Left ventricle myocardium superior (tissue), 1 donor: ENCODE measurements around the gene COL21A1. TPM values are rescaled to one million over a fixed set of nuclear protein-coding genes. Genes with fewer than 3 reads are reported as not detected.
"Not testable (repeated sequence)": the region's sequence is repeated elsewhere in the genome, so short reads cannot be mapped to it uniquely, and the experiment has no call there.

ENCODE experiments used
- ATAC-seq: fragments of 200-7000 bp; cut with Tn5 transposase; one replicate; pipeline ENCODE4 v1.9.1; 2020; ENCODE audit warnings: mild to moderate bottlenecking, moderate library complexity
- DNase-seq: peaks from one replicate; pipeline ENCODE4 v3.0.0-alpha.2; 2020
- intact Hi-C: fragments of 100-400 bp; cut with micrococcal nuclease; formaldehyde crosslinking; loops from one replicate; pipeline ENCODE4 v1.11.0; 2022
- total RNA-seq: library from RNA; stranded (reverse); fragmentation: NEBNext Ultra II Directional; extraction: Animal tissue kit (Norgen Biotek cat#: 25700); gene quantifications from one replicate; pipeline ENCODE4 v1.2.1, GENCODE V29; 2021
- donor health status: DM: no; HTN: yes; CAD: no; lungs with severe emphysema.

COL21A1 gene
- total RNA-seq, 1 donor from 2014 or later = 23.2 TPM

DNA sequence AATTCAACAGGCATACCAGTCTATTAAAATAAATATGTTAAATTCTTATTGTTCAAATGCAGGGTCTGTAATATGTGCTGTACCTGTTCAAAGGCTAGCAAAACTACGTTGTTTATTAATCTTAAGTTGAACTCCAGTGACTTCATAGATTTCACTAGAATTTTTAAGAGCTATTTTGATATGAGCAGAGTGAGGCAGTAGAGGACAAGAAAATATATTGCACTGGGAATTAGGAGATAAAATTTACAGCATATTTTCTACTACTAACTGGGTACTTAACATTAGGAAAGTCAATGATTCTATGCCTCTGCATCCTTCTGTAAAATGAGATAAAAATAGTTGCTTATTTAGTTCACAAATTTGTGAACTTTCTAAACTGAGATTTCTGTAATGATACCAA lies 209.8 kb downstream of the COL21A1 start:
- no peak for ATAC-seq

GRCh38 chr6:56036916-56037600 lies 210.3 kb downstream of the COL21A1 start:
- DNase-seq (no peak), ATAC-seq (no peak)
- intact Hi-C loops = no loop called here

More for the DNA sequence above, 209.8 kb downstream of the COL21A1 start:
- DNase-seq = no peak
- intact Hi-C loops = no loop called here

DNA sequence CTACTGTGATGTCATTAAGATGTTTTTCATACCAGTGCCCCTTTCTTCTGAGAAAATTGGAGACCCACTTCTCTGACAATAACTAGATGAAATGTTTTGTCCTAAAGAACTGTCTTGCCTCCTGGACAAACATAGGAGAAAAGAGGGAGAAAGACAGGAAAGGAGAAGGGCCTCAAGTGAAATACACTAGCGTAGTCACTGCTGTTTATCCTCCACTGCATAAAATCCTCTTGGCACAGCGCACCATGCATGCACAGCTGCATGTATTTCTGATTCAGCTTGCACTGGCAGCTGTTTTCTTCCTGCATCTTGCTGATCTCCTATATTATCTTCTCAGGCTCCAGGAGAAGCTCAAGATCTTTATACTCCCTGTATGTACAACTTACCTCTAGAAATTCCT lies 214.0 kb downstream of the COL21A1 start:
- intact Hi-C loops = no loop called here
- DNase-seq (no peak), ATAC-seq (no peak)

DNA sequence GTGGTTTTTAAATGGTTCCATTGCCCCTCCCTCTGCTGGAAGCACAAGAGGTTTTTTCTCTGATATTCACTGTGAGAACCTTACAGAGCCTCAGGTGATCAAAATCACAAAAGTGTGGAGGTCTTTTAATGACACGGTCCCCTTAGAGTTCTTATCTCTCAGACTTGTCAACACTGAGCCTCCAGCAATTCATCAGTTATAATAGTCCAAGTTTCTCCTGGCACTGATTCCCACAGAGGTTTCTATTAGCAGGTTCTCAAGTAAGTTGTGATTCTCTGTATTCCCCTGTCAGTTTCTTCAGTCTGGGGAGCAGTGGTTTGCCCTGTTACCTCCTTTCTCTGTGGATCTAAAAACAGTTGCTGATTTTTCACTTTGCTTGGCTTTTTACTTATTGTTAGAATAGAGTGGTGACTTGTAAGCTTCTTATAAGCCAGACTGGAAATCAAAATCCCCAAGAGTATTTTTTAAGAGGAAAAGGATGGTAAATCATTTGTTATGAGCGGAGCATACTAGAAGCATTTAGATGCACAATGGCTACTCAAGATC lies 214.6 kb downstream of the COL21A1 start:
- ATAC-seq (no peak), DNase-seq (no peak)
- intact Hi-C loops = no loop called here

DNA sequence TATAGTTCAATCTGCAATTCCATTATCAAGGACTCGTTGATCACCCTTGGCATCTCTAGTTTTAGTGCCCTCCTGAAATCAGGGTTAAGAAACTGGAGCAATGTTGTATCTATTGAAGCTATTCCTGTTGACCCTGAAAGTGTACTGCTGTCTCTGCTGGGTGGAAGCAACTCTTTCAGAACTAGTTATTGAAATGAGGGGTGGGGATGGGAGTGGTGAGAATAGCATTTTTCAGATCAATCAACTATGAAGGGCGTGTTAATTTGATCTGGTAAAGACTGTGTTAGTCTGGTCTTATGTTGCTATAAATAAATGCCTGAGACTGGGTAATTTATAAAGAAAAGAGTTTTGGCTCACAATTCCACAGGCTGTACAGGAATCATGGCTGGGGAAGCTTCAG lies 219.5 kb downstream of the COL21A1 start:
- ATAC-seq (no peak), DNase-seq (no peak)
- intact Hi-C loops = no loop called here

DNA sequence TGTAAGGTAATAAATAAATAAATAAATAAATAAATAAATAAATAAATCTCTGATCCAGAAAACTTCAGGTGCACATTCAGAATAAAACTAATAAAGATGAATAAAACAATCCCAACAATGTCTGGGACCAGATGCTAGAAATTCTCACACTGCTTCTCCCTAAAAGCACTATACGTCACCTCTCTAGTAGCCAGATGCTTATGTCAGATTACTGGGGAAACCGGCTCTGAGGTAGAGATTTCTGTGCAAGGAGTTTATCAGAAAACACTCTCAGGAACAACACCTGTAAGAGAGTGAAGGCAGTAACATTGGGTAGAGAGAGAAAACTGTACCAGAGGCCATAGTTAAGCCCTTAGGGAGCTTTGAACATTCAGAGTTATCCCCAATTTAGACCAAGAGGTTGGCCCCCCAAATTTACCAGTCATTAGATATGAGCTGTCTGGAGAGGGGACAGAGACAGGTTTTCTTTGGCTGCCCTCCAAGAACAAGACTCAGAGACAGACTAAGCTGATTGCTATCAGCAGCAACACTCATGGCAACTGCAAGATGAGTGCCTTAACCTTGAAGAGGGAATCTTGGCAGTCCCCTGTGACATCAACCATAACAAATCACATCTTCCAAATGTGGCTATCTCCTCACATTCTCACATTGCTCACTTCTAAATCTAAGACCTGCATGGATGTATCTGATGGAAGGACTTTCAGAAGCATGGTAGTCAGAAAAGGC lies 220.8 kb downstream of the COL21A1 start:
- DNase-seq (no peak), ATAC-seq (no peak)
- intact Hi-C loops = no loop called here

- no peak for ATAC-seq
- DNase-seq = no peak
- intact Hi-C loops = no loop called here
Measured at GRCh38 chr6:56025795-56026194, 221.6 kb downstream of the COL21A1 start.

GRCh38 chr6:56024931-56025330 lies 222.4 kb downstream of the COL21A1 start:
- intact Hi-C loops = no loop called here
- DNase-seq = no peak
- no peak for ATAC-seq

GRCh38 chr6:56023829-56024228 lies 223.6 kb downstream of the COL21A1 start:
- ATAC-seq = no peak
- no peak for DNase-seq
- intact Hi-C loops = no loop called here

- DNase-seq = no peak
- intact Hi-C loops = no loop called here
Measured at GRCh38 chr6:56022678-56023077, 224.7 kb downstream of the COL21A1 start.

DNA sequence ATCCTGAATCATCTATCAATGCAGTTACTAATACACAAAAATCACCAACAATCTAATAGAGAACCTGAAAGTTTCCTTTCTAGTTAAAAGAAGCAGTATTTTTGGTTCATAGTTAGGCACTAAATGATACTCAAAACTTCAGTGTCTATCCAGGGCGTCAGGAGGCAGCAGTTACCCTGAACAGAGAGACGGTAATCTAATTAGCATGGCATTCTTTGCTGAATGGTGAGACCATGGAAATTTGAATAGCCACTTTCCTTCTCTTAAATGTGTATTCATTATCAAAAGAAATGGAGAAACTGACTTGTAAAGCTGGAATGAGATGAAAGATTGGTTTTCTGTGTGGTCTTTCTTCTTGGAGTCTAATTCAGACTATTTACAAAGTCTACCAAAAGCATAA lies 225.4 kb downstream of the COL21A1 start:
- ATAC-seq = no peak

More at GRCh38 chr6:56022678-56023077, 224.7 kb downstream of the COL21A1 start:
- ATAC-seq = no peak

GRCh38 chr6:56019973-56020372 lies 227.4 kb downstream of the COL21A1 start:
- DNase-seq = no peak
- no peak for ATAC-seq
- intact Hi-C loops = no loop called here

More for the DNA sequence above, 225.4 kb downstream of the COL21A1 start:
- intact Hi-C loops = no loop called here
- DNase-seq = no peak

DNA sequence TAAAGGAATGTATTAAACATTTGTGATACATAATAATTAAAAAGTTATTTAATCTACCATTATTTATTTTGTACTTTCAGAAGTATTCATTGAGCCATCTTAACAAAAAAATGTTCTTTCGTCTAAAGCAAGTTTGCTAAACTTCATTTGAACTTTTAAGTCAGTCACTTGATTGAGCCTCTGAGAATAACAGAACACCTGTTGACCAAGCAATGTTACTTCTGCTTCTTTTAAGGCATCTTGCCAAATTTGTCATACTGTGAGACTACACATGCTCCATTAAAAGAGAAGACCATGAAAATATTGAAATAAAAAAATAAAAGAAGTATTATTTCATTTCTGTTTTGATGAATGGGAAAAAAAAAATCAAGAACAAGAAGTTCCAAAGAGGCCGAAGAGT lies 230.2 kb downstream of the COL21A1 start:
- ATAC-seq (no peak), DNase-seq (no peak)
- intact Hi-C loops = no loop called here

DNA sequence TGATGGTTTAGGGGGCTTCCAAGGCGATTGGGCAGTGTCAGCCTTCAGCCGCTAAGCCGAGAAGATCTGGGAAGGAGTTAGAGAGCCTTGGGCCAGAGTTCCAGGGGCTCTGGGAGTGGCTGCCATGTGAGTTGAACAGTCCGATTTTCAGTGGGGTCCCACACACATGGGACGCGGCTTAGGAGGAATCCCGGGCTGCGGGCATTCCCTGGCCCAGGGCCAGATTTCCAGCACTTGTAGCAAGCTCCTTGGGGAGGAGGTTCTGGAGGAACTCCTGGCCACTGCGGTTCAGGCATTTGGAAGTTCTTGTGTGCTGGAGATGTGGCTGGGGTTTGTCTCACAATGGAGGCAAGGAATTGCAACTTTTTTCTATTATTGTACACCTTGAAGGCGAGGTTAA lies 233.3 kb downstream of the COL21A1 start:
- DNase-seq, intact Hi-C loops, ATAC-seq: not testable (repeated sequence)

DNA sequence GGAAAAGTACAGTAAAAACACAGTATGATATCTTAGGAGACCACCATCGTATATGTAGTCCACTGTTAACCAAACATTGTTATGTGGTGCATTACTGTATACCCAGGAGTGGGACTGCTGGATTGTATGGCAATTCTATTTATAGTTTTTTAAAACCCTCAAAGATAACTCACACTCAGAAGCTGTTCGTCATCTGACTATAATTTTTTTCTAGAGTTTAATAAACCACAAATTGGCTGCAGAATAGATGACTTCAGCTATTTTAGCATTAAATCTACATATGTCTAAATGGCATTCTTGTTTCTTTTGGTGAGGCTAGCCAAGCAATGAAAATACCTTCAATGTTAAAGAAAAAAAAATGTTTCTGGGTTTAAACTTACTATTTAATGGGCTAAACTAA lies 237.7 kb downstream of the COL21A1 start:
- ATAC-seq = no peak
- intact Hi-C loops = no loop called here
- DNase-seq = no peak
